ENCODE data around the gene DLG2.

DLG2 gene

GRCh38 chr11:85052636-85053035, 574.5 kb downstream of the DLG2 start:
- no peak overlapping the region for H3K27ac ChIP-seq
- TF ChIP-seq CTCF (IDR thresholded peaks at IDR 0.05) (no peak), ZFX (IDR thresholded peaks at IDR 0.05; ENCODE audit: borderline replicate concordance) (no peak)

- no peak overlapping the region for H3K27ac ChIP-seq
- TF ChIP-seq CTCF (IDR thresholded peaks at IDR 0.05) (no peak), ZFX (IDR thresholded peaks at IDR 0.05; ENCODE audit: borderline replicate concordance) (no peak)
Measured at GRCh38 chr11:85048801-85049200, 578.3 kb downstream of the DLG2 start.

- no peak for TF ChIP-seq CTCF (IDR thresholded peaks at IDR 0.05)
- TF ChIP-seq ZFX (IDR thresholded peaks at IDR 0.05; ENCODE audit: borderline replicate concordance) = no peak
- H3K27ac ChIP-seq = no peak overlapping the region
Measured at GRCh38 chr11:85045716-85046115, 581.4 kb downstream of the DLG2 start.

- no peak for TF ChIP-seq CTCF (IDR thresholded peaks at IDR 0.05)
- no peak for TF ChIP-seq ZFX (IDR thresholded peaks at IDR 0.05; ENCODE audit: borderline replicate concordance)
- H3K27ac ChIP-seq = no peak overlapping the region
Measured at GRCh38 chr11:85044911-85045310, 582.2 kb downstream of the DLG2 start.

- no peak overlapping the region for H3K27ac ChIP-seq
- TF ChIP-seq ZFX (IDR thresholded peaks at IDR 0.05; ENCODE audit: borderline replicate concordance) (no peak), CTCF (IDR thresholded peaks at IDR 0.05) (no peak)
Measured at GRCh38 chr11:85042361-85042760, 584.8 kb downstream of the DLG2 start.

- TF ChIP-seq CTCF (IDR thresholded peaks at IDR 0.05) (no peak), ZFX (IDR thresholded peaks at IDR 0.05; ENCODE audit: borderline replicate concordance) (no peak)
- no peak overlapping the region for H3K27ac ChIP-seq
Measured at GRCh38 chr11:85040166-85040565, 587.0 kb downstream of the DLG2 start.

GRCh38 chr11:85029964-85030363, 597.2 kb downstream of the DLG2 start:
- TF ChIP-seq CTCF (IDR thresholded peaks at IDR 0.05) (no peak), ZFX (IDR thresholded peaks at IDR 0.05; ENCODE audit: borderline replicate concordance) (no peak)
- H3K27ac ChIP-seq = no peak overlapping the region

Data from 22Rv1 (cell line).